ENCODE data around the gene ARHGAP26.

The ARHGAP26 gene

GRCh38 chr5:142749321-142749720, 20.9 kb upstream of the ARHGAP26 start:
- no peak for FAIRE-seq

DNA sequence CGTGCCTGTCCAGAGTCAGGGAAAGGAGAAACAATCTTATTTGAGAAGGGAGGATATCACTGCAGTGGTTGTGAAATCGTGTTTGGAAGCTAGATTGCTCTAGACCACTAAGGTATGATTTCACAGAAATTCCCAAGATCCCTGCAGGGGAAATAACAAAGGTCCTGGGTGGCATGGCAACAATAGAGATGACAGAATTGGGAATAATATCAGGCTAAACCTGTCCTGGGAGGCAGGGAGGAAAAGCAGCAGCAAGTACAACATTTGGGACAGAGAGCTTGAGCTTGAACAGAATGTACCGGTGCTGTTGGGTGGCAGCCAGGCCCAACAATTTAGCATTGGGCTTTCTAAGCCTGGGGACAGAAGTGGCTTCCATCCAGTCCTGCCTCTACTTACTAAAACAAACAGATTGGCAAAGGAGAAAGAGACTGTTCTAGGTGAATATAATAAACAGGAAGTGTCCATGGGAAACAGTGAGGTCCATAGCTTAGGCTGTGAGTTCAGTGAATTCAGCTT, 17.0 kb upstream of the ARHGAP26 start:
- FAIRE-seq: no peak

GRCh38 chr5:142754031-142754430, 16.1 kb upstream of the ARHGAP26 start:
- no peak for FAIRE-seq

- FAIRE-seq: no peak
Measured at GRCh38 chr5:142756576-142756975, 13.6 kb upstream of the ARHGAP26 start.

GRCh38 chr5:142757564-142757963, 12.6 kb upstream of the ARHGAP26 start:
- no peak for FAIRE-seq

- no peak for FAIRE-seq
Measured at GRCh38 chr5:142758062-142758795, 11.9 kb upstream of the ARHGAP26 start.

DNA sequence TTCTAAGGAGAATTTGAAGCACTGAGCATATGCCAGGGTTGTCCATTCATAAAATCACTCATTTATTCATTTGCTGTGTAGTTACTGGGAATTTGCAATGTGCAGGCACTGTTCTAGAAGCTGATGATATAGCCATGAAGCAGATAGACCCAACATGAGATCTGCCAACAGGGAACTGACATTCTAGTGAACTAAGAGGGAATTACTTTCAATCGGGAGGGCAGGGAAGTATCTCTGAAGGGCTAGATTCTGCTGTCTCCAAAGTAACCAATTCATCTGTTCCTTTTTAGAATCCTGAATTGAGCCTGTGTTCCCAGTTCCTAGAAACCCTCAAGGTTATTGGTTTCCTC, 11.4 kb upstream of the ARHGAP26 start:
- no peak for FAIRE-seq

- FAIRE-seq: no peak
Measured at GRCh38 chr5:142763701-142764100, 6.5 kb upstream of the ARHGAP26 start.

DNA sequence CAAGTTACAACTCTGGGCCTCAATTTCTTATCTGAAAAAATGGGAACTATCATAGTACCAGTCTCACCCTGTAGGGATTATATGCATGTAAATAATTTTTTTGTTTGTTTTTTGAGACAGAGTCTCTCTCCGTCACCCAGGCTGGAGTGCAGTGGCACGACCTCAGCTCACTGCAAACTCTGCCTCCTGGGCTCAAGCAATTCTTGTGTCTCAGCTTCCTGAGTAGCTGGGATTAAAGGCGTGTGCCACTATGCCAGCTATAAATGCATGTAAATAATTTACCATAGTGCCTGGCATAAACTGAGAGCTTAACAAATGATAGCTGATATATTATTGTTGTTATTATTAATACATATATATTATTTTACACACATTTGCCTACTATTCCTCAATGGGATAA, 3.0 kb upstream of the ARHGAP26 start:
- FAIRE-seq: no peak

DNA sequence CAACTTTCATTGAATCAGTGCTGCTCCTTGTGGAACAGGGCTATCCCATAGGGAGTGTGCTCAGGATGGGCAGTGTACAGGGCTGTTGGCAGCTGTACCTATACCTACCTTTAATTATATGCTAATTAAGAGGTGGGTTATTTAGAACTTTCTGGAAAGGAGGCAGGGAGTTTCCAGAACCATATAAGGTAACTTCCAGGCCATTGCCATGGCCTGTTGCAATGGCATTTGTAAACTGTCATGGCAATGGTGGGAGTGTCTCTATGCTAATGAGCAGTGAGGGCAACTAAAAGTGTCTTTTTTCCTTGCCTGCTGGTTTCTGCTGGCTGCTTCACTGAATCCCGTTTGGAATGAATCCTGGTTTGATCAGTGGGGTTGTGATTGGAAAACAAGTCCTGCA, 2.3 kb upstream of the ARHGAP26 start:
- no peak for FAIRE-seq

GRCh38 chr5:142769251-142769792, 855 bp upstream of the ARHGAP26 start:
- no peak for FAIRE-seq

DNA sequence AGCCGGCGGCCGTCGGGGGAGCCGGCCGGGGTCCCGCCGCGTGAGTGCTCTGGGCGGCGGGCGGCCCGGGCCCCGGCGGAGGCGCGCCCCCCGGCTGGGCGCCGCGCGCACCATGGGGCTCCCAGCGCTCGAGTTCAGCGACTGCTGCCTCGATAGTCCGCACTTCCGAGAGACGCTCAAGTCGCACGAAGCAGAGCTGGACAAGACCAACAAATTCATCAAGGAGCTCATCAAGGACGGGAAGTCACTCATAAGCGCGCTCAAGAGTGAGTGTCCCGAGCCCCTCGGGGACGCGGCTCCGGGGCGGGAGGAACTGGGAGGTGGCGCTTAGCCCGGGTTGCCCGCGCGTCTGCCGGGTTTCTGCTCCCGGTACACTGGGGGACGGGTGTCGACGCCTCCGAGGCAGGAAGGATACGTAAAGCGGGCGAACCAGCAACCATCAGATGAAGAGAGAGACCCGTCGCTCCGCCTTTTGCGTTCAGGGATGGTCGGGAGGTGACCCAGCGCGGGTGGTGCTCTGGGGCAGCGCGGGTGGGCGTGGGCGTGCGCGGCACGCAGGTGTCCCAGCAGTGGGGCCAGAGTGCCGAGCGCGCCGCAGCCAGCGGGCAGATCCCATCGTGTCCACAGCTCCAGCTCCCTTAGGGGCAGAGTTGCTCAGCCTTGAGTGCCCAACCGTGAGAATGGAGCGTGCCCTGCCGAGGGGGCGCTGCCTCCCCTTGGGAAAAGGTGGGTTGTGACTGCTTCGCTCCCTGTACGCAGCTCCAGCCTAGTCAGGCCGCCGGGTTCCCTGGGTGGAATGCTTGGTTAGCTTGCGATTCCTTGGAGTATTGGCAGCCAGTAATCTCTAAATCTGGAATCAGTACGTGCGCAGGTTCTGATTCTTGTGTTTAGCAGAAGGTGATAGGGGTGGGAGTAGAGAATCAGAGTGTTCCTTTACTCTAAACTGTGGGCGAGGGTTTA, 753 bp downstream of the ARHGAP26 start:
- FAIRE-seq: no peak

- no peak for FAIRE-seq
Measured at GRCh38 chr5:142771666-142772065, 1.5 kb downstream of the ARHGAP26 start.

- FAIRE-seq: no peak
Measured at GRCh38 chr5:142772446-142773293, 2.5 kb downstream of the ARHGAP26 start.

DNA sequence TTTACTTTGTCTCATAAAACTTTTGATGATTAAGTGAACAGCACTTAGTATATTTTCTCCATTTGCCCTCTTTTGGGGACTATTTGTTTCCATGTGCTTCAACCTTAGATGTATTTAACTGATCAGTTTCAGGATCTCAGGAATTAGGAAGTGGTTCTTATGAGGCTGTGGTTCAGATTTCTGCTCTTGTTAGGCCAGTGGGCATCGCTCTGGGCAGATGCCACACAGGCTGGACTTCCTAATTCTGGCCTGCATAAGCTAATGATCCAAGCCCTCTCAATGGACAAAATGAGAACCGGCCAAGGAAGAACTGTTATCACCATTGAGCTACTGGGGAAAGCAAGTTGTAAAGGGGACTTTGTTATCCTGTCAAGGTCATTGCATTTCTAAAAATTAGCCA, 6.9 kb downstream of the ARHGAP26 start:
- FAIRE-seq: no peak

GRCh38 chr5:142777850-142778249, 7.7 kb downstream of the ARHGAP26 start:
- no peak for FAIRE-seq

DNA sequence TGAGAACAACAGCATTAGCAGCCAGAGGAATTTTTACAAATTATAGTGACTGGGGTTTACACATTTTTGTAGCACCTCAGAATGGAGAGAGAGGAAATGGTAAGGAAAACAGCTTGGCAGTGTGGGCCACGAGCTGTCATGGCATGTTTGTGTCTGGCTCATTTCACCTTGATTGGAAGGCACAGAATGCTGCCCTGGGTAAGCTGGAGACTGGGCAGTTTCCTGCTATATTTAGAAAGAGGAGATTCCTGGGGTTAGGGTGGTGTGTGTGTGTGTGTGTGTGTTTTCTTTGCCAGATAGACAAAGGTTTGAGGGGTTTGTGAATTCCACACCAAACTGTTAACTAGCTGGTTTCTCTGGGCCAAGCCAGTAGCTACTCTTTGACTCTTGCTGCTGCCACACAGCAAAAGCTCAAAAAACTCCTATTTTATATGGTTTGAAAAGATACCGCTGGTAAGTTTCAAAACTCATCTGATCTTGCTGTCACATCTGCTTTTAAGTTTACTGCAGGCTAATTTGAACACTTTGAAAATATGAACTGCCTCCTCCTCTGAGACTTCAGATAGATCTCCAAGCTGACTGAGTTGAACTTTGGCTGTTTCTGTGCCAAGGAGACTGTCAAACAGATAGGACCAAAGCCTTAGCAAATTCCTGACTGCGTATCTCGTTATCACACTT, 9.1 kb downstream of the ARHGAP26 start:
- FAIRE-seq: no peak

GRCh38 chr5:142780871-142781270, 10.7 kb downstream of the ARHGAP26 start:
- no peak for FAIRE-seq

DNA sequence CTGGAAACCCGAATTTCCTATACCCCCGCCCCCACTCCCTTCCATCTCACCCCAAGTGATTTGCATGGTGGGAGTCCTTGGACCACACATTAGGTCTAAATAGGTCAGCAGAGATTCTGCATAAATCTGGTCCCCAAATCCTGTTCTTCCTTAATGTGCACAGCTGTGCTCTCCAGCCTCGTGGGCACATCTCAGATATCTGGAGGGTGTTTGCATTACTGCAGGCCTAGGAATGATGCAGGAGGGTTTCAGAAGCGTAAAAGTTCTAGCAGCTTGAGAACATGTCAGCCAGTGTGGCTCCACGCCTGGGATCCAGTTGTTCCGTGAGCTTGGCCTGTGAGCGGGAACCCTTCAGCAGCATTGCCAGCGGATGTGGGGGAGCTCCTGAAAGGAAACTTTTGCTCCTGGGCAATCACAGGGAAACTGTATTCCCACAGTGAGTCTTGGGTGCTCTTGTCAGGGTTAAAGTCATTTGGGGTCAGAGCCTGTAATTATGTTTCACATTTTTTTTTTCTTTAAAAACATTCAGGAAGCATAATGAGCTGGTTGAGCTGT, 12.9 kb downstream of the ARHGAP26 start:
- FAIRE-seq: no peak

- FAIRE-seq: no peak
Measured at GRCh38 chr5:142783601-142784341, 13.6 kb downstream of the ARHGAP26 start.

DNA sequence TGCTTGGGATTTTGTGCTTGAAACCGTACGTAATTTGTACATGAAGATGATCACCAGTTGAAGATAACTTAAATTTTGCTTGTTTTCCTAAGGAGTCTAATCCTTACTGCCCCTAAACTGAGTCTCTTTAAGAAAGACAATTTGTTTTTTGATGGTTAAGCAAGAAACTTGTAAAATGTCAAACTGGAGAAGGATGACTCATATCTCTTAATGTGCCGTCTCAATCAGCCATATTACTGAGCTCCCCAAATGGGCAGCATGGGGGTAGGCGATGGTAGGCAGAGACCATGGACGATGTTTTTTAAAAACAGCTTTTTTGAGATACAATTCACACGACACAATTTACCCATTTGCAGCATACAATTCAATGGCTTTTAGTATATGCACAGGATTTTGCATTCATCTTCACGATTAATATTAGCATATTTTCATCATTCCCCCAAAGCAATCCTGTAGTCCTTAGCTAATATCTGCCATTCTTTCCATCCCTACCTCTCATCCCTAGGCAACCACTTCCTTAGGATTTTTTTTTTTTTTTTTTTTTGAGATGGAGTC, 14.3 kb downstream of the ARHGAP26 start:
- no peak for FAIRE-seq
